ENCODE data around the gene RCOR1.

Gene RCOR1

DNA sequence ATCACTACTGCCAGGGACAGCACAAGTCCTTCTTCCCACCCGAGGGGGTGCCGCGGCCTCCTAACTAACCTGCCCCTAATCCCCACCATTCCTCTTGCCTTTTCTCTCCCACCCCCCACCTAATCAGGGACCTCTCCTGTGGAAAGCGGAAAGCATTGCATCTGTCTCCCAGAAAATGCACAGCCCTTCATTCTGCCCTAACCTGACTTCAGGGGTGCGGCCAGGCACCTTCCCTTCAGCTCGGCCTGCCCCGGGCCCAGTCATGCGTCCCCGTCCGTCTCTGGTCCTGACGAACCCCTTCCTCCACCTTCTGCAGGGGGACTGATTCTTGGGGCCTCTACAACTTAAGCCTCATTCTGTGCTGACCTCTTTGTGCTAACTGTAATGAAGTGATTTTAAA is 140.9 kb downstream of the RCOR1 start:
- no peak for DNase-seq (ENCODE audit: low read depth)
- TF ChIP-seq CTCF (IDR thresholded peaks at IDR 0.05; ENCODE audit: insufficient read depth, low read depth, low read length, missing control alignments): no peak
- H3K4me3 ChIP-seq (ENCODE audit: low read depth, low read length): no peak overlapping the region

DNA sequence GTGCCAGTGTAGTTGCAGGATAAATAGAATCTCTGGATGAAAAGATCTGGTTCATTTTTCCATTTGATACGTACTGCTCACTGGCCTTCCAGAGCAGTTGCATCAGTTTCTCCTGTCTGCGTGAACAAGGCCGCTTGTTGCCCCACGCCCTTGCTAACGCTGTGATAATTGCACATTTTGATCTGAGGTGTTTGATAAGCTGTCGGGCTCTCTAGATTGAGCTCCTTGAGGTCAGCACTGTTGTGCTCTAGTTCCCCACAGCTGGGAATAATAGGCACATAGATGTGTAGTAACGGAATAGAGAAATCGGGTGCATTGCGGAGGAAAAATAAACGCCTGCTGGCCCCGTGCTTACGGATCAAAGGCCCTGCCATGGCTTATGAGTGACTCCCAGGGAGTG is 142.0 kb downstream of the RCOR1 start:
- DNase-seq (ENCODE audit: low read depth): no peak
- no peak overlapping the region for H3K4me3 ChIP-seq (ENCODE audit: low read depth, low read length)
- no peak for TF ChIP-seq CTCF (IDR thresholded peaks at IDR 0.05; ENCODE audit: insufficient read depth, low read depth, low read length, missing control alignments)

DNA sequence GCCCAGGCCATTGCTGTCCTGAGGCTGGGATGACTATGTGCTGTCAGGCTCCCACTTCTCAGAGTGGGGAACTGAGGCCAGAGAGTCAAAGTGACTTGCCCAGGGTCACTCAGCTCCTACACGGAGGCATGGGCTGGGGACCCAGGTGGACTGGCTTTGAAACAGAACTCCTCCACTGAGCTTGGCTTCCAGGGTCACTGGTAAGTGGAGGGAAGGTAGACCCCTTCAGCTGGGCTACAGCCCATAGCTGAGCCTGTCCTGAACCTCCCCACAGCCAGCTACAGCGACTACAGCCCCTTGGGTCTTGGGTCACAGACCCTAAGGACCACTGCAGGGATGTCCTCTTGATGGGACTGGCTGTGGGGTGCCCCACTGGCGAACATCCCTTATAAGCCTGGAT is 144.5 kb downstream of the RCOR1 start:
- DNase-seq (ENCODE audit: low read depth): no peak
- no peak overlapping the region for H3K4me3 ChIP-seq (ENCODE audit: low read depth, low read length)
- no peak for TF ChIP-seq CTCF (IDR thresholded peaks at IDR 0.05; ENCODE audit: insufficient read depth, low read depth, low read length, missing control alignments)

DNA sequence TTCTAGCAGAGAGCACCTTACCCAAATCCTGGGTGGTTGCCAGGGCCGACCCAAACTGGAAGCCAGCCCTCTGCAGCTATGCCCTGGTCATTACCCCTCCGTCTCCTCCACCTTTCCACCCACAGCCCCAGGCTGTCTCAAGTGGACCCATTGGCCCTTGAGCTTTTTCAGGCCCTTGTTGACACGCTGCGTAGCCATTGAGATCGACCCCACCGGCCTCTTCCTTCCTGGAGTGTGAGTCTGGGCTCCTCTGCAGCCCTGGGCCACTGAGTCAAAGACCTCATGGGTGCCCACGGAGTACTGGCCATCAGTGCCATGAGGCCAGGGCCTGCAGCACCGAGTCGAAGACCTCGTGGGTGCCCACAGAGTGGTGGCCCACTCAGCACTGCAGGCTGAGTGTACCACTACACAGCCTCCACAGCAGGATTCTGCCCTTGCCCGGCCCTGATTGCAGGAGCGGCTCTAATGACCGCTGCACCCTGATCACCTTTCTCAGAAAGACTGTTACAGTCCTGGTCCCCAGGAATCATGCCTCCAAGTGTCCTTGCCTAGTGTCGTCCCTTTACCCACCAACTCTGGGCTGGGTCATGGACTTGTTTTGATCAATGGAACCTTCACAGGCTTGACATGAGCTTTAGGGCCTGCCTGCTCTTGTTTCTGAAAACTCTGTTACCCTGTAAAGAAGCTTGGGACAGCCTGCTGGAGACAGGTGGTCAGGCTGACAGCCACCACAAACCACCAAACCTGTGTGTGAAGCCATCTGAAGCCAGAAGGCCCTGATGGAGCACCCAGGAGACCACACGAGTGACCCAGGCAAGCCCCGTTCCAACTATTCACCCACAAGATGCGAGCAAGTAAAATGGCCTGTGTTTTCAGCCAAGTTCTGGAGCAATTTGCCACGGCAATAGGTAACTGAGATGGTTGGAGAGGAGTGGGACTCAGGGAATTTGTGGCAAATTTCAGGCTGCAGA is 145.2 kb downstream of the RCOR1 start:
- no peak for TF ChIP-seq CTCF (IDR thresholded peaks at IDR 0.05; ENCODE audit: insufficient read depth, low read depth, low read length, missing control alignments)
- DNase-seq (ENCODE audit: low read depth): no peak
- no peak overlapping the region for H3K4me3 ChIP-seq (ENCODE audit: low read depth, low read length)

GRCh38 chr14:102738373-102739189 is 146.1 kb downstream of the RCOR1 start:
- H3K4me3 ChIP-seq (ENCODE audit: low read depth, low read length): no peak overlapping the region
- TF ChIP-seq CTCF (IDR thresholded peaks at IDR 0.05; ENCODE audit: insufficient read depth, low read depth, low read length, missing control alignments): no peak
- DNase-seq (ENCODE audit: low read depth): no peak

- TF ChIP-seq CTCF (IDR thresholded peaks at IDR 0.05; ENCODE audit: insufficient read depth, low read depth, low read length, missing control alignments): no peak
- H3K4me3 ChIP-seq (ENCODE audit: low read depth, low read length): no peak overlapping the region
- DNase-seq (ENCODE audit: low read depth): no peak
Observed at GRCh38 chr14:102739190-102739469, 146.7 kb downstream of the RCOR1 start.
